ENCODE data around the gene NFE2L3. TPM values are rescaled to one million over a fixed set of nuclear protein-coding genes. Genes with fewer than 3 reads are reported as not detected.
"Not testable (repeated sequence)": the region's sequence is repeated elsewhere in the genome, so short reads cannot be mapped to it uniquely, and the experiment has no call there.

The NFE2L3 gene
- total and polyA plus RNA-seq, 12 donors: 0.16 to 4.9 (median 0.83) TPM

DNA sequence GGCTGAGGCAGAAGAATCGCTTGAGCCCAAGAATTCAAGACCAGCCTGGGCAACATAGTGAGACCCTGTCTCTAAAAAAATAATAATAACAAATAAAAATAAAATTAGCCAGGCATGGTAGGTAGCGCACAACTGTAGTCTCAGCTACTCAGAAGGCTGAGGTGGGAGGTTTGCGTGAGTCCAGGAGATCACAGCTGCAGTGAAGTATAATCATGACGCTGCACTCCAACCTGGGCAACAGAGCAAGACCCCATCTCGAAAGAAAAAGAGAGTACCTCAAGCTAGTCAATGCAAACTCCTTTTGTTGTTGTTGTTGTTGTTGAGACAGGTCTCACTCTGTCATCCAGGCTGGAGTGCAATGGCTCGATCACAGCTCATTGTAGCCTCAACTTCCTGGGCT, 34.0 kb upstream of the NFE2L3 start:
- no peak for TF ChIP-seq POLR2A (IDR thresholded peaks at IDR 0.05)
- TF ChIP-seq, protein P1, sequence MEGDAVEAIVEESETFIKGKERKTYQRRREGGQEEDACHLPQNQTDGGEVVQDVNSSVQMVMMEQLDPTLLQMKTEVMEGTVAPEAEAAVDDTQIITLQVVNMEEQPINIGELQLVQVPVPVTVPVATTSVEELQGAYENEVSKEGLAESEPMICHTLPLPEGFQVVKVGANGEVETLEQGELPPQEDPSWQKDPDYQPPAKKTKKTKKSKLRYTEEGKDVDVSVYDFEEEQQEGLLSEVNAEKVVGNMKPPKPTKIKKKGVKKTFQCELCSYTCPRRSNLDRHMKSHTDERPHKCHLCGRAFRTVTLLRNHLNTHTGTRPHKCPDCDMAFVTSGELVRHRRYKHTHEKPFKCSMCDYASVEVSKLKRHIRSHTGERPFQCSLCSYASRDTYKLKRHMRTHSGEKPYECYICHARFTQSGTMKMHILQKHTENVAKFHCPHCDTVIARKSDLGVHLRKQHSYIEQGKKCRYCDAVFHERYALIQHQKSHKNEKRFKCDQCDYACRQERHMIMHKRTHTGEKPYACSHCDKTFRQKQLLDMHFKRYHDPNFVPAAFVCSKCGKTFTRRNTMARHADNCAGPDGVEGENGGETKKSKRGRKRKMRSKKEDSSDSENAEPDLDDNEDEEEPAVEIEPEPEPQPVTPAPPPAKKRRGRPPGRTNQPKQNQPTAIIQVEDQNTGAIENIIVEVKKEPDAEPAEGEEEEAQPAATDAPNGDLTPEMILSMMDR (IDR thresholded peaks at IDR 0.05): no peak
- intact Hi-C loops (cut with DNase I): no loop called here
- 89 to 94% (median 92%) methylated on average over 5 to 6 of the region's 6 CpGs for WGBS, 4 donors

GRCh38 chr7:26122745-26123144, 29.3 kb upstream of the NFE2L3 start:
- intact Hi-C loops (cut with DNase I): no loop called here
- TF ChIP-seq POLR2A (IDR thresholded peaks at IDR 0.05): no peak
- TF ChIP-seq, protein P1 (IDR thresholded peaks at IDR 0.05): no peak
- WGBS, 4 donors: 82 to 86% (median 84%) methylated on average over 4 of the region's 4 CpGs

More for the DNA sequence above, 34.0 kb upstream of the NFE2L3 start:
- DNase-seq: no peak
- Histone ChIP-seq H3K27me3 (peaks cover 11% of the 10 kb centered on the region), H3K4me1 (replicated peaks in 1 of 2) (no peaks in the 10 kb centered on the region), H3K36me3 (replicated peaks in 1 of 2) (no peaks in the 10 kb centered on the region), H3K27ac (no peak overlapping the region), H3K9me3 (replicated peaks in 1 of 3) (no peaks in the 10 kb centered on the region), H3K4me3 (no peak overlapping the region)

GRCh38 chr7:26124775-26125174, 27.2 kb upstream of the NFE2L3 start:
- H3K27me3 ChIP-seq; DNase-seq; intact Hi-C loops (cut with DNase I); H3K27ac ChIP-seq; H3K4me3 ChIP-seq; H3K36me3 ChIP-seq (replicated peaks in 1 of 2); H3K9me3 ChIP-seq (replicated peaks in 1 of 3); H3K4me1 ChIP-seq (replicated peaks in 1 of 2): not testable (repeated sequence)
- 83 to 88% (median 88%) methylated on average over 4 of the region's 4 CpGs for WGBS, 4 donors

More at GRCh38 chr7:26122745-26123144, 29.3 kb upstream of the NFE2L3 start:
- Histone ChIP-seq H3K27ac (no peak overlapping the region), H3K36me3 (replicated peaks in 1 of 2) (no peaks in the 10 kb centered on the region), H3K4me1 (replicated peaks in 1 of 2) (no peaks in the 10 kb centered on the region), H3K9me3 (replicated peaks in 1 of 3) (no peaks in the 10 kb centered on the region), H3K4me3 (no peak overlapping the region), H3K27me3 (peaks cover 8% of the 10 kb centered on the region)
- no peak for DNase-seq

DNA sequence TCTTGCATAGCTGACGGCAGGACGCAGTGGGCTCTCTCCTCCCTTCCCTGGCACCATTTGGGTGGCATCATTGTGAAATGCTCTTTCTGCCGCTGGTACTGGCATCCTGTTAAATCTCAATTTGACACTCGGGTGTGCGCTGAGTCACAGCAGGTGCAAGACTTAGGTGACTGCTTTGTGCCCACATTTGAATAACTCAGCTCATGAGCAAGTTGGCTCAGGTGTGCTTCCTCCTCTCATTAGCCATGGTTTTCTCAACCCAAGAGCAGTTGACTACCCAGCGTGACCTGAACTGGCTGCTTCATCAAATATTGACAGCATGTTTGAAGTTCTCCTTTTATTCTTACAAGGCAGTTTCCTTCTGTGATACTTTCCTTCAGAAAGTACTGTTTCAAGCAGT, 24.6 kb upstream of the NFE2L3 start:
- no peaks in the 10 kb centered on the region for H3K27me3 ChIP-seq
- intact Hi-C loops (cut with DNase I): no loop called here
- H3K27ac ChIP-seq: no peak overlapping the region
- TF ChIP-seq POLR2A (IDR thresholded peaks at IDR 0.05): no peak
- TF ChIP-seq, protein P1 (IDR thresholded peaks at IDR 0.05): no peak
- H3K4me3 ChIP-seq: no peak overlapping the region
- H3K4me1 ChIP-seq (replicated peaks in 1 of 2): no peaks in the 10 kb centered on the region
- 79 to 90% (median 82%) methylated on average over 1 to 6 of the region's 6 CpGs for WGBS, 4 donors
- no peaks in the 10 kb centered on the region for H3K36me3 ChIP-seq (replicated peaks in 1 of 2)
- no peak for DNase-seq
- H3K9me3 ChIP-seq (replicated peaks in 1 of 3): no peaks in the 10 kb centered on the region

GRCh38 chr7:26131056-26131589, 20.9 kb upstream of the NFE2L3 start:
- H3K4me3 ChIP-seq: no peak overlapping the region
- no peaks in the 10 kb centered on the region for H3K36me3 ChIP-seq (replicated peaks in 1 of 2)
- 88 to 94% (median 93%) methylated on average over 12 of the region's 12 CpGs for WGBS, 4 donors
- no peak for TF ChIP-seq POLR2A (IDR thresholded peaks at IDR 0.05)
- TF ChIP-seq, protein P1 (IDR thresholded peaks at IDR 0.05): no peak
- no peak overlapping the region for H3K27ac ChIP-seq
- no peaks in the 10 kb centered on the region for H3K4me1 ChIP-seq (replicated peaks in 1 of 2)
- no peak for DNase-seq
- no peaks in the 10 kb centered on the region for H3K9me3 ChIP-seq (replicated peaks in 1 of 3)
- no peaks in the 10 kb centered on the region for H3K27me3 ChIP-seq
- intact Hi-C loops (cut with DNase I): no loop called here
